Subcutaneous abdominal adipose tissue (tissue), 5 donors: ENCODE measurements around the gene AIG1.

ENCODE experiments used
- H3K27ac ChIP-seq: one replicate; pipeline ENCODE4 v1.7.0; 2013; ENCODE audit warnings: low read depth, mild to moderate bottlenecking, inconsistent platforms, low read length, moderate library complexity
- H3K27me3 ChIP-seq, 5 donors: one replicate each; pipeline ENCODE4 v1.7.0; 2013; ENCODE audit warnings: low read length in 5 of 5, inconsistent platforms in 1 of 5; ENCODE audit not compliant: control insufficient read depth in 5 of 5, insufficient read depth in 4 of 5
- H3K36me3 ChIP-seq, 5 donors: one replicate each; pipeline ENCODE4 v1.7.0; 2013; ENCODE audit warnings: low read length in 5 of 5; ENCODE audit not compliant: control insufficient read depth in 5 of 5, insufficient read depth in 5 of 5
- H3K4me1 ChIP-seq, 5 donors: one replicate each; pipeline ENCODE4 v1.7.0; 2013; ENCODE audit warnings: low read length in 5 of 5, mild to moderate bottlenecking in 3 of 5, moderate library complexity in 1 of 5; ENCODE audit not compliant: control insufficient read depth in 5 of 5, insufficient read depth in 5 of 5
- H3K4me3 ChIP-seq, 5 donors: one replicate each; pipeline ENCODE4 v1.7.0; 2013; ENCODE audit warnings: low read length in 5 of 5, low read depth in 1 of 5
- H3K9ac ChIP-seq, 5 donors: one replicate each; pipeline ENCODE4 v1.7.0; 2013; ENCODE audit warnings: low read length in 5 of 5, mild to moderate bottlenecking in 4 of 5, moderate library complexity in 3 of 5
- H3K9me3 ChIP-seq, 5 donors: one replicate each; pipeline ENCODE4 v1.7.0; 2013; ENCODE audit warnings: low read length in 5 of 5; ENCODE audit not compliant: control insufficient read depth in 5 of 5
- donor health status: healthy.
- donor health status: healthy.
- donor health status: healthy.
- donor health status: healthy.
- donor health status: healthy.

The AIG1 gene

DNA sequence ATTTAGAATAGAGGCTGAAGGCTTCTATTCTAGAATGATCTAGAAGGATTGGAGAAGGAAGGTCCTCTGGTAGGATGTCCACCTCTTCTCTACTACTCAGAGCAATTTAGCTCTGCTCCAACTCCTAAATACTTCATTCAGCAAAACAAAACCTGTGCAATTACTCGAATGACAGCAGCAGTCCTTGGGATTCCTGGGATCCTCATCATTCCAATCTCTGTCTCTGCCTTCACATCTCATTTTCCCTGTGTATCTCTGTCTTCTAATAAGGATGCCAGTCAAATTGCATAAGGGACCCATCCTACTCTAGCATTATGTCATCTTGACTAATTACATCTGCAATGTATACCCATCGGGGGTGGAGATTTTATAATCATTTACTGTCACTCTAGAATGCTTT lies 5.5 kb upstream of the AIG1 start:
- H3K9me3 ChIP-seq: no peaks in the 10 kb centered on the region

GRCh38 chr6:143055891-143056290 lies 4.8 kb upstream of the AIG1 start:
- Histone ChIP-seq H3K36me3 (no peaks in the 10 kb centered on the region), H3K4me3 (no peak overlapping the region), H3K4me1 (peaks cover 0 to 10% (median 6%) of the 10 kb centered on the region in 5 donors), H3K9me3 (no peaks in the 10 kb centered on the region), H3K27me3 (no peaks in the 10 kb centered on the region), H3K27ac (no peak overlapping the region), H3K9ac (no peak overlapping the region)

More for the DNA sequence above, 5.5 kb upstream of the AIG1 start:
- no peak overlapping the region for H3K9ac ChIP-seq
- no peaks in the 10 kb centered on the region for H3K36me3 ChIP-seq
- H3K4me1 ChIP-seq: peaks cover 0 to 8% (median 6%) of the 10 kb centered on the region in 5 donors
- H3K27me3 ChIP-seq: no peaks in the 10 kb centered on the region
- H3K4me3 ChIP-seq: no peak overlapping the region
- no peak overlapping the region for H3K27ac ChIP-seq

- no peaks in the 10 kb centered on the region for H3K27me3 ChIP-seq
- no peak overlapping the region for H3K9ac ChIP-seq
- no peaks in the 10 kb centered on the region for H3K36me3 ChIP-seq
- H3K4me1 ChIP-seq: peaks cover 0 to 29% (median 22%) of the 10 kb centered on the region in 5 donors
- H3K4me3 ChIP-seq: no peak overlapping the region
- no peak overlapping the region for H3K27ac ChIP-seq
- no peaks in the 10 kb centered on the region for H3K9me3 ChIP-seq
Measured at GRCh38 chr6:143058987-143059386, 1.7 kb upstream of the AIG1 start.

- Histone ChIP-seq H3K27me3 (no peaks in the 10 kb centered on the region), H3K9ac (peak overlapping the region; percentile 39 to 94 (median 92)), H3K4me3 (peak overlapping the region; percentile 78 to 86 (median 80)), H3K9me3 (no peaks in the 10 kb centered on the region), H3K27ac (peak overlapping the region; percentile 94), H3K4me1 (peaks cover 0 to 29% (median 22%) of the 10 kb centered on the region in 5 donors), H3K36me3 (no peaks in the 10 kb centered on the region)
Measured at GRCh38 chr6:143059663-143060353, 881 bp upstream of the AIG1 start.

GRCh38 chr6:143060354-143060805 lies 309 bp upstream of the AIG1 start:
- Histone ChIP-seq H3K27me3 (no peaks in the 10 kb centered on the region), H3K4me3 (peak overlapping the region; percentile 78 to 86 (median 80)), H3K9ac (peak overlapping the region; percentile 39 to 94 (median 92)), H3K27ac (peak overlapping the region; percentile 94), H3K4me1 (peaks cover 0 to 29% (median 22%) of the 10 kb centered on the region in 5 donors), H3K9me3 (no peaks in the 10 kb centered on the region), H3K36me3 (no peaks in the 10 kb centered on the region)

DNA sequence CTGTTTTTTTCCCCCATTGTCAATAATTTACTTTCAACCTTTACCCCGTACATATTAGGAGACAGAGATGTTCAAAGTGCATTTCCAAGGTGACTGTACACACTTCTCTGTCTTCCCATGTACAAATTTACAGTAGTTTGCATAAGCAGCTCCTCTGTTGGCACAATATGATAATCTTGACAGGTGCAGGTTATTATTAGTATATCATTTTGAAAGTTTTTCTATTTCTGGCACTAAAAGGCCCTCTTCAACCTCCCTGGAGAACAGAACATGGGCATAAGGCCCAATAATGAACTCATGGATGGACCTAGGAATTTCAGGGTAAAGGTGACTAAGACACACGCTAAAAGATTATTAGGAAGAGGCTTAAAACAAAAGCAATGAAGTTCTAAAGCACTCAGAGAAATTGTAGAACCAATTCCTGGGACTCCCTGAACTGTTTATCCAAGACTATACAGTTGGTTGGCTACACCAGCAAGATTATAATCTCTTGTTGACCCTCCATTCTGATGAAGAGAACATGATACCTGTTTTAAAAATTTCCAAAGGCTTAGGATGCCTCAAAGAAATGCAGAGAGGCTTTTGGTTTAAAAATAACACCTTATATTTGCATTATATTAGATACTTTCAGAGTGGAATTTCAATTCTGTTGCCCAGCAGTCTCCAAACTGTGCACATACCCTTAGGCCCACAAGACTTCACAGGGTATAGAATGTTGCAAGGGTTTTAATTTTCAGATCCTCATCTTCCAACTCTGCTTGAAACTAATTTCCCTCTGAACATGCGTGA lies 1.1 kb downstream of the AIG1 start:
- no peaks in the 10 kb centered on the region for H3K27me3 ChIP-seq
- peak overlapping the region; percentile 58 to 86 (median 71) for H3K9ac ChIP-seq
- H3K4me3 ChIP-seq: peak overlapping the region in 4 of 5 donors; percentile 73 to 83 (median 80)
- peaks cover 0 to 29% (median 22%) of the 10 kb centered on the region in 5 donors for H3K4me1 ChIP-seq
- H3K9me3 ChIP-seq: no peaks in the 10 kb centered on the region
- no peaks in the 10 kb centered on the region for H3K36me3 ChIP-seq
- peak overlapping the region; percentile 95 for H3K27ac ChIP-seq

DNA sequence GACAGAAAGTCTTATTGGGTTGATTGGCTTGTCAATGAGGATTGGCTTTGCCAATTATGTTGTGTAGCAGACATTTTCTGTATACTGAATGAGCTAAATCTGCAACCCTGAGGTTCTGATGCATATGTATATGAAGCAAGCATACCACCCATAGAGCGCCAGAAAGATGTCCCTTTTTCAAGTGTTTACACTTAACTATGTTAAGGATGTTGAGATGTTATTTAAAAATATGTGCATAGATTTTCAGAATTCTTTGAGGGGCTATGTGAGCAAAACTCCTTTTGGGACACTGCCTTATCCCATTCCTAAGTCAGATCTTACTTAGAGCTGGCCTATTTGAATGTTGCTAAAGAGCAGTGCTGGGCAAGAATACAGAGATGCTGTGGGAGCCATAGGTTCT lies 1.9 kb downstream of the AIG1 start:
- Histone ChIP-seq H3K9ac (peak overlapping the region in 1 of 5 donors; percentile 16), H3K27me3 (no peaks in the 10 kb centered on the region), H3K9me3 (no peaks in the 10 kb centered on the region), H3K27ac (peak overlapping the region; percentile 95), H3K4me3 (no peak overlapping the region), H3K4me1 (peaks cover 0 to 29% (median 22%) of the 10 kb centered on the region in 5 donors), H3K36me3 (no peaks in the 10 kb centered on the region)

DNA sequence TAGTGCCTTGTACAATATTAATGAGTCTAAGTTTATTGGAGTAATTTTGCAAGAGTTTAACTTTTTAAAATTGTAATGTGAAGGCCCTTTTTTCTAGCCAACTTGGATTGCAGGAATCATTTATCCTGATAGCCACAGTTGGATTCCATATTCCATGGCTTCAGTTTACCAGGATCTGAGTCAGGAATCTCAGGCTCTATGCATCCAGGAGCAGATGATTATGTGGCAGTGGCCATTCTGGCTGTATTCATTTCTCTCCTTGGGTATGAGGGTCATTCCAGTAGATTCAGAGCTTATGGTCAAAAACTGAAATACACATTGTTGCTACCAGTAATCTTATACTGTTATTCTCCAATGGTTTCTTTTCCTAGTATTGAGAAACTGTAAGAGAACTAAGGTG lies 2.9 kb downstream of the AIG1 start:
- Histone ChIP-seq H3K27ac (peak overlapping the region; percentile 95), H3K4me1 (peaks cover 0 to 33% (median 22%) of the 10 kb centered on the region in 5 donors), H3K36me3 (no peaks in the 10 kb centered on the region), H3K9me3 (no peaks in the 10 kb centered on the region), H3K9ac (no peak overlapping the region), H3K27me3 (no peaks in the 10 kb centered on the region), H3K4me3 (no peak overlapping the region)

- Histone ChIP-seq H3K27ac (no peak overlapping the region), H3K4me3 (no peak overlapping the region), H3K36me3 (no peaks in the 10 kb centered on the region), H3K4me1 (peaks cover 0 to 33% (median 22%) of the 10 kb centered on the region in 5 donors), H3K9ac (no peak overlapping the region), H3K27me3 (no peaks in the 10 kb centered on the region), H3K9me3 (no peaks in the 10 kb centered on the region)
Measured at GRCh38 chr6:143064271-143064670, 3.6 kb downstream of the AIG1 start.
